Caki2 (cell line): ENCODE measurements around the gene USP30. TPM values are rescaled to one million over a fixed set of nuclear protein-coding genes. Genes with fewer than 3 reads are reported as not detected.

Experiments used
- total RNA-seq: library from RNA; depleted of rRNA; stranded (reverse); fragments of >200 nt; shearing (Covaris generic); gene quantifications from 2 replicates; pipeline ENCODE4 v1.2.3, GENCODE V29; 2014; ENCODE audit warnings: low replicate concordance; rRNA removed

USP30 gene
- total RNA-seq, 1 experiment from 2014 or later: 4.6 TPM

Other genes with a start within 250 kb of the USP30 start
- gene SSH1, start 195.0 kb upstream of the USP30 start, total RNA-seq: 6.6 and 8.7 TPM in 2 replicates
- not detected in 2 replicates for gene DAO, start 172.5 kb upstream of the USP30 start, total RNA-seq
- gene SVOP, start 31.5 kb upstream of the USP30 start, total RNA-seq: not detected in 2 replicates
- 8.6 and 14.9 TPM in 2 replicates for gene ALKBH2, start 40.9 kb downstream of the USP30 start, total RNA-seq
- 39.0 and 61.1 TPM in 2 replicates for gene UNG, start 45.0 kb downstream of the USP30 start, total RNA-seq
- 1.6 and 6.8 TPM in 2 replicates for gene ACACB, start 64.0 kb downstream of the USP30 start, total RNA-seq